Coronary artery (tissue), 2 donors: ENCODE measurements around the gene HNRNPUL1.
A peak's percentile ranks its signal among the peaks of the same experiment; 100 is the strongest.

Experiments
- DNase-seq: peaks from one replicate; pipeline ENCODE4 v3.0.0-alpha.2; 2017; ENCODE audit warnings: low spot score
- H3K27ac ChIP-seq, 2 donors: fragments of 200-600 bp; sonication (generic); one replicate each; pipeline ENCODE4 v1.5.1; 2016 to 2019
- H3K4me3 ChIP-seq: fragments of 200-600 bp; sonication (generic); 2 replicates; pipeline ENCODE4 v1.5.1; 2016; ENCODE audit warnings: mild to moderate bottlenecking, moderate library complexity
- TF ChIP-seq, protein P1 (sequence below): fragments of 200-600 bp; sonication (generic); IDR thresholded peaks from one replicate; pipeline ENCODE4 v1.5.1; 2019; ENCODE audit warnings: antibody characterized with exemption

HNRNPUL1 gene

GRCh38 chr19:41264581-41265394 lies 616 bp downstream of the HNRNPUL1 start:
- peak; percentile 81 for DNase-seq
- Histone ChIP-seq H3K27ac (peak overlapping the region; percentile 98 to 100), H3K4me3 (peak overlapping the region; percentile 90)
- TF ChIP-seq, protein P1, sequence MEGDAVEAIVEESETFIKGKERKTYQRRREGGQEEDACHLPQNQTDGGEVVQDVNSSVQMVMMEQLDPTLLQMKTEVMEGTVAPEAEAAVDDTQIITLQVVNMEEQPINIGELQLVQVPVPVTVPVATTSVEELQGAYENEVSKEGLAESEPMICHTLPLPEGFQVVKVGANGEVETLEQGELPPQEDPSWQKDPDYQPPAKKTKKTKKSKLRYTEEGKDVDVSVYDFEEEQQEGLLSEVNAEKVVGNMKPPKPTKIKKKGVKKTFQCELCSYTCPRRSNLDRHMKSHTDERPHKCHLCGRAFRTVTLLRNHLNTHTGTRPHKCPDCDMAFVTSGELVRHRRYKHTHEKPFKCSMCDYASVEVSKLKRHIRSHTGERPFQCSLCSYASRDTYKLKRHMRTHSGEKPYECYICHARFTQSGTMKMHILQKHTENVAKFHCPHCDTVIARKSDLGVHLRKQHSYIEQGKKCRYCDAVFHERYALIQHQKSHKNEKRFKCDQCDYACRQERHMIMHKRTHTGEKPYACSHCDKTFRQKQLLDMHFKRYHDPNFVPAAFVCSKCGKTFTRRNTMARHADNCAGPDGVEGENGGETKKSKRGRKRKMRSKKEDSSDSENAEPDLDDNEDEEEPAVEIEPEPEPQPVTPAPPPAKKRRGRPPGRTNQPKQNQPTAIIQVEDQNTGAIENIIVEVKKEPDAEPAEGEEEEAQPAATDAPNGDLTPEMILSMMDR = no peak

GRCh38 chr19:41265395-41266153 lies 1.4 kb downstream of the HNRNPUL1 start:
- Histone ChIP-seq H3K4me3 (peak overlapping the region; percentile 90), H3K27ac (peak overlapping the region; percentile 98 to 100)
- DNase-seq = no peak
- TF ChIP-seq, protein P1 = no peak

GRCh38 chr19:41269055-41269454 lies 4.9 kb downstream of the HNRNPUL1 start:
- TF ChIP-seq, protein P1 = no peak
- Histone ChIP-seq H3K4me3 (no peak overlapping the region), H3K27ac (no peak overlapping the region)
- DNase-seq = no peak

DNA sequence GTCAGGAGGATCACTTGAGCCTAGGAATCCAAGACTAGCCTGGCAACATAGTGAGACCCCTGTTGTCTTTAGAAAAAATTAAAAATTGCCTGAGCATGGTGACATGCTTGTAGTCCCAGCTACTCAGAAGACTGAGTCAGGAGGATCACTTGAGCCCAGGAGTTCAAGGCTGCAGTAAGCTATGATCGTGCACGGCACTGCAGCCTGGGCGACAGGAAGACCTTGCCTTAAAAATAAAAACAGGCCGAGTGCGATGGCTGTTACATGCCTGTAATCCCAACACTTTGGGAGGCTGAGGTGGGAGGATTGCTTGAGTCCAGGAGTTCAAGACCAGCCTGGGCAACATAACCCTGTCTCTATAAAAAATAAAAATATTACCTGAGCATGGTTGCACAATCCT lies 5.4 kb downstream of the HNRNPUL1 start:
- Histone ChIP-seq H3K4me3 (no peak overlapping the region), H3K27ac (no peak overlapping the region)
- no peak for DNase-seq
- TF ChIP-seq, protein P1 = no peak

- no peak for DNase-seq
- Histone ChIP-seq H3K4me3 (no peak overlapping the region), H3K27ac (no peak overlapping the region)
- TF ChIP-seq, protein P1 = no peak
Observed at GRCh38 chr19:41273076-41273475, 8.9 kb downstream of the HNRNPUL1 start.

DNA sequence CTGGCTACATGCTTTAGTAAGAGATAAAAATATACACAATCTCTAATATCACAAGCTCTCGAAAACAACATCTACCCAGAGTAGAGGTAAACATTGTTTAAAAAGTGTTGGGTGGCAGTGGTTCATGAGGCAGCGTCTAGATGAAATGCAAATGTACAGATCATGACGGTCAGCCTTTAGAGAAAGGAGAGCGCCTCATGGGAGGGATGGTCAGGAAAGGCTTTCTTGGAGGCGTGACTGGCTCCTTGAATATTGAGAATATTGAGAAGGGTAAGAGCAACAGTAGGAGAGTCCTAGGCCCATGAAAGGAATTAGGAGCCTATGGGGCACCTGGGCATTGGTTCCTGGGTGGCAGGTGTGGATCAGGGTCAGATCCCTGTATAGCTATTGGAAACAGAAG lies 10.6 kb downstream of the HNRNPUL1 start:
- TF ChIP-seq, protein P1 = no peak
- DNase-seq = no peak
- H3K27ac ChIP-seq = no peak overlapping the region
- H3K4me3 ChIP-seq = no peak overlapping the region
